Activated T-cell treated with anti-CD3 and anti-CD28 coated beads, Interleukin-2, amount 50 U/mL, for 72 hours (primary cell): ENCODE measurements around the gene MFAP2. TPM values are rescaled to one million over a fixed set of nuclear protein-coding genes. Genes with fewer than 3 reads are reported as not detected.
"Not testable (repeated sequence)": the region's sequence is repeated elsewhere in the genome, so short reads cannot be mapped to it uniquely, and the experiment has no call there.

ENCODE experiments used
- ATAC-seq, 2 donors: fragments of 150-1000 bp; cut with Tn5 transposase; replicated peaks in 1 of 2; 2 replicates each; pipeline ENCODE4 v1.10.0; 2021; ENCODE audit warnings: moderate library complexity in 2 of 2, mild to moderate bottlenecking in 1 of 2
- DNase-seq, 2 donors: peaks; one replicate each; pipeline ENCODE4 v3.0.0; 2021 to 2022; ENCODE audit warnings: mixed read lengths in 1 of 2
- H3K27ac Mint-ChIP-seq: one replicate; pipeline ENCODE4 v1.8.0; 2022; ENCODE audit warnings: mild to moderate bottlenecking, moderate library complexity, mixed read lengths
- H3K27me3 Mint-ChIP-seq: one replicate; pipeline ENCODE4 v1.8.0; 2022; ENCODE audit warnings: low read depth, mixed read lengths
- H3K36me3 Mint-ChIP-seq, 2 donors: one replicate each; pipeline ENCODE4 v1.8.0; 2022; ENCODE audit warnings: mixed read lengths in 2 of 2, mild to moderate bottlenecking in 1 of 2; ENCODE audit not compliant: insufficient read depth in 2 of 2
- H3K4me1 Mint-ChIP-seq: one replicate; pipeline ENCODE4 v1.8.0; 2022; ENCODE audit warnings: low read depth, mixed read lengths
- H3K4me3 Mint-ChIP-seq, 2 donors: one replicate each; pipeline ENCODE4 v1.8.0; 2022; ENCODE audit warnings: mild to moderate bottlenecking in 2 of 2, mixed read lengths in 2 of 2, moderate library complexity in 2 of 2
- H3K9me3 Mint-ChIP-seq, 2 donors: one replicate each; pipeline ENCODE4 v1.8.0; 2022; ENCODE audit warnings: mixed read lengths in 2 of 2
- total RNA-seq, 2 donors: library from RNA; stranded (reverse); gene quantifications; one replicate each; pipeline ENCODE4 v1.2.3, GENCODE V29; 2022

MFAP2 gene
- total RNA-seq, 2 donors from 2014 or later: 0.37 to 0.67 TPM

DNA sequence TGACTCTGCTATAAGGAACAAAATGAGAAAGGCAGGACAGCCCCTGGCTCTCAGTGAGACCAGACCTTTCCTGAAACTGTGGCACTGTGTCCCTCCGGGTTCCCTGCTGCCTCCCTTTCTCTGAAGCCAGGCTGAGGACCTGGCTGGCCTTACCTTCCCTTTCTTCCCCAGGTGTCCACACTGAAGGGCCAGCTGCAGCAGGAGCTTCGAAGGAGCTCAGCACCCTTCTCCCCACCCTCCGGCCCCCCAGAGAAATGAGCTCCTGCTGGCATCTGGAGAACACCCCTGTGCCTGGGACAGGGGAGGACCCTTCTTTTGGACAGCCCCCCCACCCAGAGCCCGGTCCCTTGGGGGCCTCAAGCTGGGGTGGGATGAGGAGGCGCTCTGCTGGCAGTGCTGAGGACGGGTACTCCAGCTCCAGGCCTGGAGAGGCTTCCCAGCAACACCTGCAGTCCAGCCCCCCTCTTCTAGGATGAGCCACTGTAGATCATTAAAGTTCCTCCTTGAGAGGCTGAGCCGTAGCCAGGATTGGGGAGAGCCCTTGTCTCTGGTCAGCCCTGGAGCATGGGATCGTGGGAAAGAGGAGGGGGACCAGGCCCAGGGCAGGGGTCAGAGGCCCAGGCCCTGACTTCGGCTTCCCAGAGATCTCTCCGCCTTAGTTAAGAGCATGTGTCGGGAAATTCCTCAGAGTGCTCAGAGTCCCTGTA lies 8.1 kb downstream of the MFAP2 start:
- ATAC-seq: no peak
- Mint-ChIP-seq H3K4me3 (no peak overlapping the region), H3K27ac (no peak overlapping the region), H3K9me3 (no peaks in the 10 kb centered on the region), H3K36me3 (no peaks in the 10 kb centered on the region), H3K27me3 (no peaks in the 10 kb centered on the region), H3K4me1 (no peaks in the 10 kb centered on the region)
- DNase-seq: no peak

DNA sequence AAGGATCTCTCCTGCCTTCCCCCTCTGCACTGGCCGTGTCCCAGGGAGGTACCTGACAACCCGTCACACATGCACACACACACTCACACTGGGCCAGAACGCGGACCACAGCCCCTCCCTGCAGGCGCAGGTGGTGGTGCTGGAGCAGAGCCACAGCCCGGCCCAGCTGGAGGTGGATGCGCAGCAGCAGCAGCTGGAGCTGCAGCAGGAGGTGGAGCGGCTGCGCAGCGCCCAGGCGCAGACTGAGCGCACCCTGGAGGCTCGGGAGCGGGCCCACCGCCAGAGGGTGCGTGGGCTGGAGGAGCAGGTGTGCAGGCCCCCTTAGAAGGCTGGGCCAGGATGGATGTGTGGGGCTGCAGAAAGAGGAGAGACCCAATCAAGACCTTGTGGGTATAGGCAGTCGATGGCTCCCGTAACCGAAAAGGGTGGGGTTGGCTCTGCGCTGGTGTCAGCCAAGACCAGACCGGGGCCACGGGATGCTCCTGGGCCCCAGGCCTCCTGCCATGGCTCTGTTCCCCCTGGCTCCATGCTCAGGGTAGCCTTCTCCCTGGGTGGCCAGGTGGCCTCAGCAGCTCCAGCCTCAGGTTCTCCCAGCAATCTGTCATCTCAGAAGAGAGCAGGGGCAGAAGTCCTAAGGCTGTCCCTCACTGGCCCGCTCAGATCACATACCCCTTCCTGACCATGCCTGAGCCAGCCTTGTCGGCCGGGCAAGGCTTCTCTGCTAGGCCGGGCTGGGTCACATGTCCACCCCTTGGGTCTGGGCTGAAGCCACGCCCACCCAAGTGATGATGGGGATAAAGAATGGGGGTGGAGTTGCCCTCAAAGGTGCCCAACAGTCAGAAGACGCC lies 8.9 kb downstream of the MFAP2 start:
- H3K4me1 Mint-ChIP-seq: no peaks in the 10 kb centered on the region
- ATAC-seq (no peak), DNase-seq (no peak)
- no peak overlapping the region for H3K4me3 Mint-ChIP-seq
- no peak overlapping the region for H3K27ac Mint-ChIP-seq
- H3K27me3 Mint-ChIP-seq: no peaks in the 10 kb centered on the region
- no peaks in the 10 kb centered on the region for H3K9me3 Mint-ChIP-seq
- no peaks in the 10 kb centered on the region for H3K36me3 Mint-ChIP-seq

DNA sequence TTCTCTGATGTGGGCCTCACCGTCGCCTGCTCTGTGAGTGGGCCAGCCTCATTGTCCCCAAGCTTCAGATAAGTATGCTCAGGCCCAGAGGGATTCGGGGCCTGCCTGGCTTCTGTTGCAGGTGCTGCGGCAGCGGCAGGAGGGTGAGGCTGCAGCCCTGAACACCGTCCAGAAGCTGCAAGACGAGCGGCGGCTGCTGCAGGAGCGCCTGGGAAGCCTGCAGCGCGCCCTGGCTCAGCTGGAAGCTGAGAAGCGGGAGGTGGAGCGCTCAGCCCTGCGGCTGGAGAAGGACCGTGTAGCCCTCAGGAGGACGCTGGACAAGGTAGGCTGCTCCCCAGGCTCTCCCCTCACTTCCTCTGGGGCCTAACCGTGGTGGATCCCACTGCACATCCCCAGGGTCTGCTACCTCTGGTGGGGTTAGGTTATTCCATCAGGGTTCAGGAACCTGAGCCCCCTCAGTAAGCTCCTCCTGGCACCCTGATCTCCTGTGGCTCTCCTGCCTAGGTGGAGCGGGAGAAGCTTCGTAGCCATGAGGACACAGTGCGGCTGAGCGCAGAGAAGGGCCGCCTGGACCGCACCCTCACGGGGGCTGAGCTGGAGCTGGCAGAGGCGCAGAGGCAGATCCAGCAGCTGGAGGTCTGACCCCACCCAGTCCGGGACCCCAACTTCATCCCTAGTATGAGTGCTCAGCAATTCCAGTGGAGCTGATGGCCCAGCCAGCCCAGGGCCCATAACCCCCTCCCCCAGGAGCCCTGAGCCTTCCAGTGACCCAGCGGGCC lies 10.1 kb downstream of the MFAP2 start:
- DNase-seq: no peak
- ATAC-seq: no peak
- H3K4me1 Mint-ChIP-seq: no peaks in the 10 kb centered on the region

DNA sequence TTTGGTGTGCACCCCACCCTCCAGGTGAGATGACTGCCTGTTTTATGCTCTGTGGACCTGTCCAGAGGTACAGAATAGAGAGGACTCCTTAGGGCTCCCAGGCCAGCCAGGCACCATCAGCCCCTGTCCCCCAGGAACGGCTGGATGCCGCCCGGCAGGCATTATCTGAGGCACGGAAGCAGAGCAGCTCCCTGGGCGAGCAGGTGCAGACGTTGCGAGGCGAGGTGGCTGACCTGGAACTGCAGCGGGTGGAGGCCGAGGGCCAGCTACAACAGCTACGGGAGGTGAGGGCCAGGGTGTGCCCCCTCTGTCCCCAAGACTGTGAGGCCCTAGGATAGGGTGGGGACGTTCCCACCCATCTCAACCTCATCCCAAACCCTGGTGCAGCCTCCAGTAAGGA lies 10.8 kb downstream of the MFAP2 start:
- DNase-seq (no peak), ATAC-seq (no peak)
- Mint-ChIP-seq H3K27ac (no peak overlapping the region), H3K9me3 (no peaks in the 10 kb centered on the region), H3K4me1 (no peaks in the 10 kb centered on the region), H3K4me3 (no peak overlapping the region), H3K27me3 (no peaks in the 10 kb centered on the region), H3K36me3 (no peaks in the 10 kb centered on the region)

More for the DNA sequence above, 10.1 kb downstream of the MFAP2 start:
- Mint-ChIP-seq H3K27me3 (no peaks in the 10 kb centered on the region), H3K36me3 (no peaks in the 10 kb centered on the region), H3K27ac (no peak overlapping the region), H3K9me3 (no peaks in the 10 kb centered on the region), H3K4me3 (no peak overlapping the region)

DNA sequence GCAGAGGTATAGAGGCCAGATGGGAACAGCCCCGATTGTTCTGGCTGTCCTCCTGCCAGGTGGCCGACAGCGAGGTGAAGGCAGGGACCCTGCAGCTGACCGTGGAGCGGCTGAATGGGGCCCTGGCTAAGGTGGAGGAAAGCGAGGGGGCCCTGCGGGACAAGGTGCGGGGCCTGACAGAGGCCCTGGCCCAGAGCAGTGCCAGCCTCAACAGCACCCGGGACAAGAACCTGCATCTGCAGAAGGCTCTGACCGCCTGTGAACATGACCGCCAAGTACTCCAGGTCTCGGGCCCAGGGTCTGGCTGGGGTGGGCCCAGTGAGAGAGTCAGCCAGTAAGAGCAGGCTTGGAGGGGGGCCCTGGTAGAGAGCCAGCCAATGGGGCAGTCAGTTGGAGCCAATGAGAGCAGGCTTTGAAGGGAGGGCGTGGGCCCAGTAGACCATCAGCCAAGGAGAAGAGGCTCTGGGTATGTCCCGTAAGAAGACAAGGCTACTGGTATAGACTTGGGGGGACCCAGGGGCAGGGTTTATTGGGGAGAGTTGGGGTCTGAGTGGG lies 11.3 kb downstream of the MFAP2 start:
- H3K9me3 Mint-ChIP-seq: no peaks in the 10 kb centered on the region
- no peak overlapping the region for H3K4me3 Mint-ChIP-seq
- no peak for DNase-seq
- H3K36me3 Mint-ChIP-seq: no peaks in the 10 kb centered on the region
- H3K4me1 Mint-ChIP-seq: no peaks in the 10 kb centered on the region
- no peaks in the 10 kb centered on the region for H3K27me3 Mint-ChIP-seq
- ATAC-seq: peak in 1 of 2 donors; percentile 22
- no peak overlapping the region for H3K27ac Mint-ChIP-seq

DNA sequence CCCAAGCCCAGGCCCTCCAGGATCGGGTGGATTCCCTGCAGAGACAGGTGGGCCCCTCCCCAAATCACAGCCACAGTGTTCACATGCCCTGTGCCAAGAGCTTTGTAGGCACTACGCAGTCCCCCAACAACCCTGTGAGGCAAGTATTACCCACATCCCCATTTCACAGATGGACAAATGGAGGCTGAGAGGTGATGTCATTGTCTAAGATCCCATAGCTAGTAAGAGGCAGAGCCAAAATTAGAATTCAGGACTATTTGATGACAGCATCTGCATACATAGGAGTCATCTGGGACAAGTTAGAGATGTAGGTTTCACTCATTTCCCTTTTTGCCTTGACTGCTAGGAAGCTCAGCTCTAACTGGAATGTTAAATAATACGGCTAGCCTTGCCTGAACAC lies 12.0 kb downstream of the MFAP2 start:
- Mint-ChIP-seq H3K4me1 (no peaks in the 10 kb centered on the region), H3K9me3 (no peaks in the 10 kb centered on the region), H3K27me3 (no peaks in the 10 kb centered on the region), H3K36me3 (no peaks in the 10 kb centered on the region), H3K27ac (no peak overlapping the region), H3K4me3 (no peak overlapping the region)
- ATAC-seq (no peak), DNase-seq (no peak)

DNA sequence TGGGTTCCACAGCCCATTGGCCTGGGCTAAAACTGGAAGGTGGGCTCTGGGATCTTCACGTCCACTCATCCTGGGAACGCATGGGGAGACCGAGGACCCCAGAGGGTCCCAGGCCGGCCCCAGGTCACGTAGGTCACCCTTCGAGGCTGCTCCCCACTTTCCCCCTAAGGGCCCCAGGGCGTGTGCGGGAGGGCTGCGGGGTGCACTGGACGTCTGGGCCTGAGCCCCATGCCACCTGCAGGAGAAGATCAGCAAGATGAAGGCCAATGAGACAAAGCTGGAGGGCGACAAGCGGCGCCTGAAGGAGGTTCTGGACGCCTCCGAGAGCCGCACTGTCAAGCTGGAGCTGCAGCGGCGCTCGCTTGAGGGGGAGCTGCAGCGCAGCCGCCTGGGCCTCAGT lies 12.5 kb downstream of the MFAP2 start:
- Mint-ChIP-seq H3K27ac (no peak overlapping the region), H3K4me3 (no peak overlapping the region), H3K4me1 (no peaks in the 10 kb centered on the region), H3K9me3 (no peaks in the 10 kb centered on the region), H3K27me3 (no peaks in the 10 kb centered on the region), H3K36me3 (no peaks in the 10 kb centered on the region)
- no peak for DNase-seq
- ATAC-seq: no peak

DNA sequence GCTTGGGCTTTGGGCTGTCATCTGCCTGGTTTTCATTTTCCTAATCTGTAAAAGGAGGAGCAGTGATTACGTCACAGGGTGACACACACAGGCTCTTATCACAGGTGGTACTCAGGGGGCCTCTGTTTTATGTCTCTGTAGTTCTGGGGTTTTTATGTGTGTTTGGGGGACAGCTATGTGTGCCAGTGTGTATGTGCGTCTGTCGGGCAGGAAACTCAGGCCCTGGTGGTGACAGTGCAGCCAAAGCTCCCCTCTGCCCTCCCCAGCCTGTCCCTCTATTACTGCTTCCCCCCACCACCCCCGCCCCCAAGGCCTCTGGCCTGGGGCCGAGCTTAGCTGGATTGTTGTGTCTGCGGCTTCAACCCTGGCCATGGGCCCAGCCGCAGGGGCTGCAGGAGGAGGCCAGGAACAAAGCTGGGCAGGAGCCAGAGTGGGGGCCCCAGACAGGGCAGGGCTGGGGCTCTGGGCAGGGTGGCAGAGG lies 13.3 kb downstream of the MFAP2 start:
- Mint-ChIP-seq H3K27me3 (no peaks in the 10 kb centered on the region), H3K4me3 (no peak overlapping the region), H3K9me3 (no peaks in the 10 kb centered on the region), H3K4me1 (no peaks in the 10 kb centered on the region), H3K27ac (no peak overlapping the region), H3K36me3 (no peaks in the 10 kb centered on the region)
- ATAC-seq (no peak), DNase-seq (no peak)

DNA sequence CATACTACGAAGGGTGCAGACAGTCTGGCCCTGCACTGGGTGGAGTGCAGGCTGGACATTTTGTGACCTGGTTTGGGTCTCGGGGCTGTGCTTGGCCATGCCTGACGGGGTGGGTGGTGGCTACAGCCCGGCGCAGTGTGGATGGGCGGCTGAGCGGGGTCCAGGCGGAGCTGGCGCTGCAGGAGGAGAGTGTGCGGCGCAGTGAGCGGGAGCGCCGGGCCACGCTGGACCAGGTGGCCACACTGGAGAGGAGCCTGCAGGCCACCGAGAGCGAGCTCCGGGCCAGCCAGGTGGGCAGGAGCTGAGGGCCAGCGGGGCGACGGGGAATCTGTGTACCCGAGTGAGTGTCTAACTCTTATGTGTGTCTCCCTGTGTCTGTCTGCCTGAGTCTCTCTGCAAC lies 14.1 kb downstream of the MFAP2 start:
- H3K27ac Mint-ChIP-seq: no peak overlapping the region

DNA sequence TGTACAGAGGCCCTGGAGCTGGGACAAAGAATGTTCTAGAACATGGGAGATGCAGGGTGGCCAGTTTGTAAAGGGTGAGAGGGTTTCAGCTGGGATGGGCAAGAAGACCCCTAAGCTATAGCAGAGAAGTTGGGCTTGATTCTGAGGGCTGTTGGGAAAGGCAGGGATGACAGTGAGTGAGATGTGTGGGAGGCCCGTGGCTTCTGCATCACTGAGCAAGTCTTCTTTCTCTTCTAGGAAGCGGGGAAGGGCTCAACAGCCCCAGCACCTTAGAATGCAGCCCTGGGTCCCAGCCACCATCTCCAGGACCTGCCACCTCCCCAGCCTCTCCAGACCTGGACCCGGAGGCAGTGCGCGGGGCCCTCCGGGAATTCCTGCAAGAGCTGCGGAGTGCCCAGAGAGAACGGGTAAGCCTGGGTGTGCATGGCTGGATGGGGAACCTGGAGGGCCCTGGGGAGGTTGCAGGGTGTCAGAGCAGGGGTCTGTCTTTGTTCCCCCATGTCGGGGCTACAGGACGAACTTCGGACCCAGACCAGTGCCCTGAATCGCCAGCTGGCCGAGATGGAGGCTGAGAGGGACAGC lies 14.8 kb downstream of the MFAP2 start:
- no peak for ATAC-seq

More for the DNA sequence above, 14.1 kb downstream of the MFAP2 start:
- no peak for ATAC-seq
- Mint-ChIP-seq H3K4me1 (peaks cover 7% of the 10 kb centered on the region), H3K9me3 (no peaks in the 10 kb centered on the region), H3K4me3 (no peak overlapping the region), H3K27me3 (no peaks in the 10 kb centered on the region), H3K36me3 (no peaks in the 10 kb centered on the region)
- no peak for DNase-seq

DNA sequence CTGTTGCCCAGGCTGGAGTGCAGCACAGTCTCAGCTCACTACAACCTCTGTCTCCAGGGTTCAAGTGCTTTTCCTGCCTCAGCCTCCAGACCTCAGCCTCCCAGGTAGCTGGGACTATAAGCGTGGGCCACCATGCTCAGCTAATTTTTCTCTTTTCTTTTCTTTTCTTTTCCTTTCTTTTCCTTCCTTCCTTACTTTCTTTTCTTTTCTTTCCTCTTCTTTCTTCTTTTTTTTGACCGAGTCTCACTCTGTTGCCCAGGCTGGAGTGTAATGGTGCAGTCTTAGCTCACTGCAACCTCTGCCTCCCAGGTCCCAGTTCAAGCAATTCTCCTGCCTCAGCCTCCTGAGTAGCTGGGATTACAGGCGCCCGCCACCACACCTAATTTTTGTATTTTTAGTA lies 16.3 kb downstream of the MFAP2 start:
- DNase-seq, H3K36me3 Mint-ChIP-seq, H3K27me3 Mint-ChIP-seq, H3K9me3 Mint-ChIP-seq, H3K4me3 Mint-ChIP-seq, ATAC-seq, H3K27ac Mint-ChIP-seq: not testable (repeated sequence)
- H3K4me1 Mint-ChIP-seq: peaks cover 14% of the 10 kb centered on the region

More for the DNA sequence above, 14.8 kb downstream of the MFAP2 start:
- Mint-ChIP-seq H3K27ac (no peak overlapping the region), H3K4me1 (peaks cover 9% of the 10 kb centered on the region), H3K27me3 (no peaks in the 10 kb centered on the region), H3K4me3 (no peak overlapping the region), H3K36me3 (no peaks in the 10 kb centered on the region), H3K9me3 (no peaks in the 10 kb centered on the region)
- DNase-seq: no peak

DNA sequence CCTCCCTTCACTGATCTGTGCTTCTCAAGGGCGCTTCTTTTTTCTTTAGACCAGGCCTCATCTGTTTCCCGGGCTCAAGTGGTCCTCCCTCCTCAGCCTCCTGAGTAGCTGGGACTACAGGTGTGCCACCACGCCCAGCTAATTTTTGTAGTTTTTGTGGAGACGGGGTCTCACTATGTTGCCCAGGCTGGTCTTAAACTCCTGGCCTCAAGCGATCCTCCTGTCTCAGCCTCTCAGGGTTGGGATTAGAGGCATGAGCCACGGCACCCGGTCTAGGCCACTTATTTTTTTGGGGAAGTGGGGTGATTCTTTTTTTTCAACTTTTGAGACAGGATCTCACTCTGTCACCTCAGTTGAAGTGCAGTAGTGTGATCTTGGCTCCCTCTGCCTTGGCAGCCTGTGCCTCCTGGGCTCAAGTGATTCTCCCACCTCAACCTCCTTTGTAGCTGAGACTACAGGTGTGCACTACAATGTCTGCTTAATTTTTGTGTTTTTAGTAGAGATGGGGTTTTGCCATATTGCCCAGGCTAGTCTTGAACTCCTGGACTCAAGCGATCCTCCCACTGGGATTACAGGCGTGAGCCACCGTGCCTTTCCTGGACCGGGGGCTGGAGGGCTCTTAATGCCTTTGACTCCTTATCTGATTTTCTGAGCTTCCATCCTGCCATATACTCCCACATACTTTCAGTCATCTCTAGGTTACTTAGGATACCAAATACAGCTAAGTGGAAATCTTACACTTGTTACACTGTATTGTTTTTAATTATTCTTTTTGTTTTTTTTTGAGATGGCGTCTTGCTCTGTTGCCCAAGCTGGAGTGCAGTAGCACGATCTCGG lies 18.9 kb downstream of the MFAP2 start:
- Mint-ChIP-seq H3K36me3 (no peaks in the 10 kb centered on the region), H3K4me3 (peak overlapping the region; percentile 65 to 81), H3K27me3 (no peaks in the 10 kb centered on the region), H3K27ac (peak overlapping the region; percentile 51), H3K9me3 (no peaks in the 10 kb centered on the region), H3K4me1 (peaks cover 14% of the 10 kb centered on the region)
- ATAC-seq (no peak), DNase-seq (no peak)
